SH-SY5Y (cell line): ENCODE data around the gene ASB2.

Experiments used
- GATA2 ChIP-seq: IDR thresholded peaks from 2 replicates; pipeline ENCODE4 v1.6.1; 2011; ENCODE audit warnings: mild to moderate bottlenecking, low read depth, low read length
- GATA3 ChIP-seq: IDR thresholded peaks from 2 replicates; pipeline ENCODE4 v1.6.1; 2011; ENCODE audit warnings: low read depth, mild to moderate bottlenecking, low read length, moderate library complexity

DNA sequence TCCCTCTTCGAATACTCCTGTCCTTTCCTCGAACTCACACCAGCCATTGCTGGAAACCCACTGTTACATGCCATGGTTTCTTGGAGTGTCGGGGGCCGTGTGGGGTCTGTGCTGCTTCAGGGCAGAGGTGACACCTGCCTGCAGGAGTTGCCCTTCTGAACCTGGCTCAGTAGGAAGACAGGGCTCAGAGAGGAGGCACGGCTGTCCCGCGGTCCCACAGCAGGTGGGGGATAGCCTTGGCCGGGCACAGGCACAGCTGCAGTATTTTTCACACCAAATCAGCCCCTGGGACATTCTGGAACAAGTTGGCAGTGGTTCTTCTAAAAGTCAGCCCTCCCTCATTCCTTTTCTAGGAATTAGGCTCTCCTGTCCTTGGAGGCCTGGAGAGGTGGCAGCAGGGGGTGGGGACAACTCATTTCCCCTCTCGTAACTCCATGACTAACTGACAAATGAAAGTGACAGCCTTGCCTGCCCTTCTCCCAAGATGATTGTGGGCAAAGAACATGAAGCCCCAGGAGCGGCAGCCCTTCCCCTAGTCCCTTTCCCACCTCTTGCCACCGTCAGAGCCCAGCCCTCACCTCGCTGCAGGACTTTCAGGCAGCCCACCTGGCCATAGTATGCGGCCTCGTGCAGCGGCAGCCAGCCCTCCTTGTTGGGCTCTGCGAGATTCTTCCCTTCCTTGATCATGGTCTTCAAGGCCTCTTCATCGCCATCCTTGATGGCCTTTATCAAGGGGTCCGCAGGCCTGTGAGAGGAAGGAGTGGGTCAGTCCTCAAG is 22.4 kb downstream of the ASB2 start:
- TF ChIP-seq GATA2: no peak
- TF ChIP-seq GATA3: no peak
